Measurements from ENCODE around the gene FMO2.
"Not testable (repeated sequence)": the region's sequence is repeated elsewhere in the genome, so short reads cannot be mapped to it uniquely, and the experiment has no call there.

FMO2 gene

GRCh38 chr1:171220081-171220420 lies 35.0 kb downstream of the FMO2 start:
- no peak for DNase-seq

GRCh38 chr1:171220581-171221054 lies 35.5 kb downstream of the FMO2 start:
- DNase-seq = no peak

GRCh38 chr1:171221665-171222591 lies 36.8 kb downstream of the FMO2 start:
- no peak for DNase-seq

GRCh38 chr1:171222936-171223335 lies 37.8 kb downstream of the FMO2 start:
- DNase-seq = no peak

GRCh38 chr1:171224257-171224656 lies 39.2 kb downstream of the FMO2 start:
- not testable (repeated sequence) for DNase-seq

- DNase-seq = no peak
These were observed 41.8 kb downstream of the FMO2 start for GRCh38 chr1:171226747-171227370.

- DNase-seq = no peak
These were observed 46.2 kb downstream of the FMO2 start for GRCh38 chr1:171231326-171231725.

GRCh38 chr1:171233183-171233582 lies 48.1 kb downstream of the FMO2 start:
- DNase-seq = no peak

- not testable (repeated sequence) for DNase-seq
These were observed 51.1 kb downstream of the FMO2 start for GRCh38 chr1:171236231-171236630.

GRCh38 chr1:171243878-171244277 lies 58.8 kb downstream of the FMO2 start:
- no peak for DNase-seq

- DNase-seq = no peak
These were observed 60.5 kb downstream of the FMO2 start for GRCh38 chr1:171245458-171246064.

GRCh38 chr1:171247501-171247900 lies 62.4 kb downstream of the FMO2 start:
- no peak for DNase-seq

GRCh38 chr1:171248302-171248701 lies 63.2 kb downstream of the FMO2 start, which contains the start of gene FMO1:
FMO1 (plus strand) TSS chr1:171248494; CDS start chr1:171258088, 9,594 bp downstream.
- DNase-seq = no peak

GRCh38 chr1:171248841-171249240 lies 63.7 kb downstream of the FMO2 start:
- DNase-seq = no peak

- no peak for DNase-seq
These were observed 65.2 kb downstream of the FMO2 start for GRCh38 chr1:171250263-171250662.

GRCh38 chr1:171251042-171251951 lies 66.2 kb downstream of the FMO2 start:
- peak; percentile 28 for DNase-seq

GRCh38 chr1:171251952-171252300 lies 66.8 kb downstream of the FMO2 start:
- DNase-seq = no peak

GRCh38 chr1:171252482-171252881 lies 67.4 kb downstream of the FMO2 start:
- no peak for DNase-seq

GRCh38 chr1:171254859-171255258 lies 69.8 kb downstream of the FMO2 start:
- DNase-seq = no peak

- no peak for DNase-seq
These were observed 72.0 kb downstream of the FMO2 start for GRCh38 chr1:171256940-171257606.

- DNase-seq = no peak
These were observed 72.5 kb downstream of the FMO2 start for GRCh38 chr1:171257607-171258076.

GRCh38 chr1:171258429-171258828 lies 73.3 kb downstream of the FMO2 start:
- no peak for DNase-seq
